ENCODE results near the gene DRD3. TPM values are rescaled to one million over a fixed set of nuclear protein-coding genes. Genes with fewer than 3 reads are reported as not detected.

The DRD3 gene
- total RNA-seq, 2 donors from 2014 or later: not detected

- H3K27ac Mint-ChIP-seq: no peak overlapping the region
- no peaks in the 10 kb centered on the region for H3K4me1 Mint-ChIP-seq (ENCODE audit: low read depth)
- H3K4me3 Mint-ChIP-seq: no peak overlapping the region
- H3K36me3 Mint-ChIP-seq (ENCODE audit: insufficient read depth in 2 of 2): no peaks in the 10 kb centered on the region
- ATAC-seq (replicated peaks in 1 of 2): no peak
- H3K27me3 Mint-ChIP-seq (ENCODE audit: low read depth): peaks cover 15% of the 10 kb centered on the region
- H3K9me3 Mint-ChIP-seq: no peaks in the 10 kb centered on the region
- DNase-seq: no peak
These were observed 75.0 kb downstream of the DRD3 start for GRCh38 chr3:114103858-114104257.

GRCh38 chr3:114103181-114103580 is 75.7 kb downstream of the DRD3 start:
- ATAC-seq (replicated peaks in 1 of 2) (no peak), DNase-seq (no peak)
- no peaks in the 10 kb centered on the region for H3K9me3 Mint-ChIP-seq
- no peak overlapping the region for H3K4me3 Mint-ChIP-seq
- H3K27me3 Mint-ChIP-seq (ENCODE audit: low read depth): peaks cover 15% of the 10 kb centered on the region
- H3K4me1 Mint-ChIP-seq (ENCODE audit: low read depth): no peaks in the 10 kb centered on the region
- no peaks in the 10 kb centered on the region for H3K36me3 Mint-ChIP-seq (ENCODE audit: insufficient read depth in 2 of 2)
- H3K27ac Mint-ChIP-seq: no peak overlapping the region

GRCh38 chr3:114101101-114101500 is 77.8 kb downstream of the DRD3 start:
- no peak overlapping the region for H3K27ac Mint-ChIP-seq
- H3K9me3 Mint-ChIP-seq: no peaks in the 10 kb centered on the region
- DNase-seq: no peak
- no peaks in the 10 kb centered on the region for H3K4me1 Mint-ChIP-seq (ENCODE audit: low read depth)
- H3K27me3 Mint-ChIP-seq (ENCODE audit: low read depth): peaks cover 15% of the 10 kb centered on the region
- no peak overlapping the region for H3K4me3 Mint-ChIP-seq
- ATAC-seq (replicated peaks in 1 of 2): no peak
- H3K36me3 Mint-ChIP-seq (ENCODE audit: insufficient read depth in 2 of 2): no peaks in the 10 kb centered on the region

GRCh38 chr3:114095796-114096195 is 83.1 kb downstream of the DRD3 start:
- no peaks in the 10 kb centered on the region for H3K9me3 Mint-ChIP-seq
- H3K36me3 Mint-ChIP-seq (ENCODE audit: insufficient read depth in 2 of 2): no peaks in the 10 kb centered on the region
- H3K4me3 Mint-ChIP-seq: no peak overlapping the region
- H3K27me3 Mint-ChIP-seq (ENCODE audit: low read depth): peaks cover 27% of the 10 kb centered on the region
- no peak for DNase-seq
- ATAC-seq (replicated peaks in 1 of 2): no peak
- peaks cover 6% of the 10 kb centered on the region for H3K4me1 Mint-ChIP-seq (ENCODE audit: low read depth)
- no peak overlapping the region for H3K27ac Mint-ChIP-seq

- no peaks in the 10 kb centered on the region for H3K36me3 Mint-ChIP-seq (ENCODE audit: insufficient read depth in 2 of 2)
- ATAC-seq (replicated peaks in 1 of 2) (no peak), DNase-seq (no peak)
- peaks cover 6% of the 10 kb centered on the region for H3K4me1 Mint-ChIP-seq (ENCODE audit: low read depth)
- H3K4me3 Mint-ChIP-seq: no peak overlapping the region
- no peak overlapping the region for H3K27ac Mint-ChIP-seq
- H3K9me3 Mint-ChIP-seq: no peaks in the 10 kb centered on the region
- peaks cover 24% of the 10 kb centered on the region for H3K27me3 Mint-ChIP-seq (ENCODE audit: low read depth)
These were observed 85.3 kb downstream of the DRD3 start for GRCh38 chr3:114093596-114093995.

GRCh38 chr3:114093016-114093380 is 85.9 kb downstream of the DRD3 start:
- Mint-ChIP-seq H3K27ac (no peak overlapping the region), H3K27me3 (ENCODE audit: low read depth) (peaks cover 24% of the 10 kb centered on the region), H3K4me1 (ENCODE audit: low read depth) (peaks cover 6% of the 10 kb centered on the region), H3K9me3 (no peaks in the 10 kb centered on the region), H3K36me3 (ENCODE audit: insufficient read depth in 2 of 2) (no peaks in the 10 kb centered on the region), H3K4me3 (no peak overlapping the region)
- no peak for ATAC-seq (replicated peaks in 1 of 2)
- DNase-seq: no peak

- Mint-ChIP-seq H3K4me3 (no peak overlapping the region), H3K9me3 (no peaks in the 10 kb centered on the region), H3K27me3 (ENCODE audit: low read depth) (peaks cover 24% of the 10 kb centered on the region), H3K36me3 (ENCODE audit: insufficient read depth in 2 of 2) (peaks cover 2% of the 10 kb centered on the region in 2 donors), H3K4me1 (ENCODE audit: low read depth) (peaks cover 6% of the 10 kb centered on the region), H3K27ac (no peak overlapping the region)
- DNase-seq: no peak
- no peak for ATAC-seq (replicated peaks in 1 of 2)
These were observed 86.5 kb downstream of the DRD3 start for GRCh38 chr3:114092151-114093015.

GRCh38 chr3:114089675-114090074 is 89.2 kb downstream of the DRD3 start:
- H3K27ac Mint-ChIP-seq: no peak overlapping the region
- peaks cover 6% of the 10 kb centered on the region for H3K4me1 Mint-ChIP-seq (ENCODE audit: low read depth)
- H3K36me3 Mint-ChIP-seq (ENCODE audit: insufficient read depth in 2 of 2): peaks cover 4 to 20% of the 10 kb centered on the region in 2 donors
- H3K9me3 Mint-ChIP-seq: no peaks in the 10 kb centered on the region
- H3K4me3 Mint-ChIP-seq: no peak overlapping the region
- ATAC-seq (replicated peaks in 1 of 2) (no peak), DNase-seq (no peak)
- peaks cover 24% of the 10 kb centered on the region for H3K27me3 Mint-ChIP-seq (ENCODE audit: low read depth)

- H3K27ac Mint-ChIP-seq: no peak overlapping the region
These were observed 92.5 kb downstream of the DRD3 start for GRCh38 chr3:114086356-114086755.

GRCh38 chr3:114083112-114083511 is 95.7 kb downstream of the DRD3 start:
- no peaks in the 10 kb centered on the region for H3K9me3 Mint-ChIP-seq
- H3K36me3 Mint-ChIP-seq (ENCODE audit: insufficient read depth in 2 of 2): peaks cover 7 to 39% of the 10 kb centered on the region in 2 donors
- no peak overlapping the region for H3K4me3 Mint-ChIP-seq
- no peaks in the 10 kb centered on the region for H3K27me3 Mint-ChIP-seq (ENCODE audit: low read depth)
- ATAC-seq (replicated peaks in 1 of 2): no peak
- no peak for DNase-seq
- no peak overlapping the region for H3K27ac Mint-ChIP-seq
- no peaks in the 10 kb centered on the region for H3K4me1 Mint-ChIP-seq (ENCODE audit: low read depth)

More at GRCh38 chr3:114086356-114086755, 92.5 kb downstream of the DRD3 start:
- Mint-ChIP-seq H3K4me3 (no peak overlapping the region), H3K36me3 (ENCODE audit: insufficient read depth in 2 of 2) (peaks cover 6 to 29% of the 10 kb centered on the region in 2 donors), H3K4me1 (ENCODE audit: low read depth) (no peaks in the 10 kb centered on the region), H3K9me3 (no peaks in the 10 kb centered on the region), H3K27me3 (ENCODE audit: low read depth) (no peaks in the 10 kb centered on the region)
- DNase-seq: no peak
- ATAC-seq (replicated peaks in 1 of 2): no peak

- H3K27me3 Mint-ChIP-seq (ENCODE audit: low read depth): no peaks in the 10 kb centered on the region
- peaks cover 9 to 35% of the 10 kb centered on the region in 2 donors for H3K36me3 Mint-ChIP-seq (ENCODE audit: insufficient read depth in 2 of 2)
- no peaks in the 10 kb centered on the region for H3K4me1 Mint-ChIP-seq (ENCODE audit: low read depth)
- no peak for ATAC-seq (replicated peaks in 1 of 2)
- DNase-seq: no peak
- H3K27ac Mint-ChIP-seq: peak overlapping the region; percentile 76
- H3K4me3 Mint-ChIP-seq: no peak overlapping the region
- H3K9me3 Mint-ChIP-seq: no peaks in the 10 kb centered on the region
These were observed 97.8 kb downstream of the DRD3 start for GRCh38 chr3:114081037-114081436.

GRCh38 chr3:114080201-114080600 is 98.7 kb downstream of the DRD3 start:
- no peaks in the 10 kb centered on the region for H3K4me1 Mint-ChIP-seq (ENCODE audit: low read depth)
- H3K27ac Mint-ChIP-seq: peak overlapping the region; percentile 76
- no peaks in the 10 kb centered on the region for H3K9me3 Mint-ChIP-seq
- H3K27me3 Mint-ChIP-seq (ENCODE audit: low read depth): no peaks in the 10 kb centered on the region
- no peak for DNase-seq
- H3K4me3 Mint-ChIP-seq: no peak overlapping the region
- no peak for ATAC-seq (replicated peaks in 1 of 2)
- H3K36me3 Mint-ChIP-seq (ENCODE audit: insufficient read depth in 2 of 2): peaks cover 9 to 29% of the 10 kb centered on the region in 2 donors

- no peaks in the 10 kb centered on the region for H3K9me3 Mint-ChIP-seq
- ATAC-seq (replicated peaks in 1 of 2): no peak
- H3K27me3 Mint-ChIP-seq (ENCODE audit: low read depth): no peaks in the 10 kb centered on the region
- no peak overlapping the region for H3K4me3 Mint-ChIP-seq
- H3K36me3 Mint-ChIP-seq (ENCODE audit: insufficient read depth in 2 of 2): peaks cover 8 to 29% of the 10 kb centered on the region in 2 donors
- no peak for DNase-seq
- no peak overlapping the region for H3K27ac Mint-ChIP-seq
- H3K4me1 Mint-ChIP-seq (ENCODE audit: low read depth): no peaks in the 10 kb centered on the region
These were observed 99.1 kb downstream of the DRD3 start for GRCh38 chr3:114079761-114080160.

- H3K36me3 Mint-ChIP-seq (ENCODE audit: insufficient read depth in 2 of 2): peaks cover 5 to 31% of the 10 kb centered on the region in 2 donors
- no peak overlapping the region for H3K27ac Mint-ChIP-seq
- no peaks in the 10 kb centered on the region for H3K9me3 Mint-ChIP-seq
These were observed 100.7 kb downstream of the DRD3 start for GRCh38 chr3:114078126-114078525.

More at GRCh38 chr3:114078126-114078525, 100.7 kb downstream of the DRD3 start:
- no peaks in the 10 kb centered on the region for H3K4me1 Mint-ChIP-seq (ENCODE audit: low read depth)
- no peak overlapping the region for H3K4me3 Mint-ChIP-seq
- DNase-seq (no peak), ATAC-seq (replicated peaks in 1 of 2) (no peak)
- H3K27me3 Mint-ChIP-seq (ENCODE audit: low read depth): no peaks in the 10 kb centered on the region

Measured in activated T-cell treated with anti-CD3 and anti-CD28 coated beads, Interleukin-2, amount 50 U/mL, for 72 hours (primary cell).